OCI-LY1 (cell line): Measurements from ENCODE around the gene SFT2D1.
"Not testable (repeated sequence)": the region's sequence is repeated elsewhere in the genome, so short reads cannot be mapped to it uniquely, and the experiment has no call there.

Source experiments
- H2AFZ ChIP-seq: fragments of 200-600 bp; sonication (generic), shearing (Covaris generic); 2 replicates; pipeline ENCODE4 v1.6.0; 2014; ENCODE audit warnings: antibody characterized with exemption, mild to moderate bottlenecking, low read length
- H3F3A ChIP-seq: fragments of 200-600 bp; sonication (generic), shearing (Covaris generic); 2 replicates; pipeline ENCODE4 v1.6.0; 2014; ENCODE audit warnings: mild to moderate bottlenecking, antibody characterized with exemption, low read length, moderate library complexity; ENCODE audit not compliant: insufficient read depth
- H3K27ac ChIP-seq: fragments of 200-600 bp; sonication (generic); 2 replicates; pipeline ENCODE4 v1.5.1; 2014; ENCODE audit warnings: low read length, mixed run types, mild to moderate bottlenecking, low read depth; ENCODE audit not compliant: poor library complexity, severe bottlenecking
- H3K27me3 ChIP-seq: fragments of 200-600 bp; sonication (generic); 2 replicates; pipeline ENCODE4 v1.6.0; 2014; ENCODE audit warnings: antibody characterized with exemption, mild to moderate bottlenecking, low read length, moderate library complexity; ENCODE audit not compliant: insufficient read depth
- H3K36me3 ChIP-seq: fragments of 200-600 bp; sonication (generic); 2 replicates; pipeline ENCODE4 v1.6.1; 2014; ENCODE audit warnings: mild to moderate bottlenecking, antibody characterized with exemption, low read length, moderate library complexity, mixed read lengths; ENCODE audit not compliant: insufficient read depth
- H3K4me1 ChIP-seq: fragments of 200-600 bp; sonication (generic); 2 replicates; pipeline ENCODE4 v1.5.1; 2014; ENCODE audit warnings: mild to moderate bottlenecking, low read length, moderate library complexity; ENCODE audit not compliant: insufficient read depth, severe bottlenecking
- H3K4me2 ChIP-seq: fragments of 200-600 bp; sonication (generic), shearing (Covaris generic); 2 replicates; pipeline ENCODE4 v1.6.1; 2014; ENCODE audit warnings: low read length
- H3K4me3 ChIP-seq: fragments of 200-600 bp; sonication (generic); 2 replicates; pipeline ENCODE4 v1.5.1; 2014; ENCODE audit warnings: low read length, low read depth, mild to moderate bottlenecking, mixed read lengths; ENCODE audit not compliant: poor library complexity, severe bottlenecking
- H3K79me2 ChIP-seq: fragments of 200-600 bp; shearing (Covaris generic); 2 replicates; pipeline ENCODE4 v1.6.1; 2016; ENCODE audit warnings: mixed run types, low read length, mixed read lengths; ENCODE audit not compliant: insufficient read depth
- H3K9ac ChIP-seq: fragments of 200-600 bp; sonication (generic), shearing (Covaris generic); 2 replicates; pipeline ENCODE4 v1.6.1; 2014; ENCODE audit warnings: mild to moderate bottlenecking, low read length, mixed read lengths
- H3K9me2 ChIP-seq: fragments of 200-600 bp; sonication (generic), shearing (Covaris generic); 2 replicates; pipeline ENCODE4 v1.6.1; 2014; ENCODE audit warnings: low read depth, mild to moderate bottlenecking, low read length, mixed read lengths
- H3K9me3 ChIP-seq: fragments of 200-600 bp; shearing (Covaris generic); 2 replicates; pipeline ENCODE4 v1.6.1; 2014; ENCODE audit warnings: low read length, mixed read lengths
- H4K20me1 ChIP-seq: fragments of 200-600 bp; sonication (generic), shearing (Covaris generic); 2 replicates; pipeline ENCODE4 v1.6.0; 2016; ENCODE audit warnings: mild to moderate bottlenecking, low read length; ENCODE audit not compliant: insufficient read depth
- CTCF ChIP-seq: fragments of 200-600 bp; sonication (generic), shearing (Covaris generic); IDR thresholded peaks from 2 replicates; pipeline ENCODE4 v1.5.1; 2017; ENCODE audit warnings: mild to moderate bottlenecking, antibody characterized with exemption, low read length, moderate library complexity, mixed read lengths
- EZH2 ChIP-seq: fragments of 200-600 bp; sonication (generic), shearing (Covaris generic); IDR thresholded peaks from 2 replicates; pipeline ENCODE4 v1.8.0; 2017; ENCODE audit warnings: borderline replicate concordance, mixed run types, mild to moderate bottlenecking, antibody characterized with exemption, low read length, moderate library complexity, mixed read lengths

The SFT2D1 gene

DNA sequence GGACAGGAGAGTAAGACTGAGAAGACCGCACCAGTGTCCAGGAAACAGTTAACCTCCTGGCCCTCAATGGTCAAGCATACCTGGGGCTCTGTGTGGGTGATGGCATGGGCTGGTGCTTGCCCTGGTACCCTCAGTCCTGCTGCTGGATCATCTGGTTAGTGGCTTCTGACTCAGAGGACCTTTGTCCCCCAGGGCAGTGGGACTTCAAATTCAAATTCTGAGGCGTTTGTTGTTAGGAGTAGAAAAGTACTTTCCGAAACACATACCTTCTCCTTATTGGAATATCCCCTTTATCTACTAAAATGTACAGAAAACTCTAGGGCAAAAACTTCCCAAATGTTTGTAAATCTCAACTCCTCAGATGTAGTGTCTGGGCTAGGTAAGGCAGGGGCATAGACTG is 4.1 kb upstream of the SFT2D1 start:
- Histone ChIP-seq H3K4me2 (no peak overlapping the region), H3K4me3 (no peak overlapping the region), H3K9ac (no peak overlapping the region), H3K27ac (no peak overlapping the region), H3K4me1 (peaks cover 12% of the 10 kb centered on the region), H4K20me1 (no peaks in the 10 kb centered on the region), H2AFZ (no peak overlapping the region), H3K9me2 (no peaks in the 10 kb centered on the region), H3K27me3 (0 out of 2 replicates have a peak, but pooled peaks cover 4% of the 10 kb centered on the region), H3F3A (no peaks in the 10 kb centered on the region), H3K9me3 (no peaks in the 10 kb centered on the region; the same call in 1 of the 2 replicates), H3K36me3 (no peaks in the 10 kb centered on the region), H3K79me2 (peaks cover 8% of the 10 kb centered on the region)
- no peak for TF ChIP-seq EZH2
- no peak for TF ChIP-seq CTCF

- not testable (repeated sequence) for H3K9me3 ChIP-seq, H3F3A ChIP-seq, H4K20me1 ChIP-seq, H3K27me3 ChIP-seq, H3K36me3 ChIP-seq, H3K4me3 ChIP-seq, H3K27ac ChIP-seq, H2AFZ ChIP-seq, H3K4me2 ChIP-seq, H3K9me2 ChIP-seq, H3K9ac ChIP-seq
- Histone ChIP-seq H3K4me1 (peaks cover 20% of the 10 kb centered on the region), H3K79me2 (peaks cover 15% of the 10 kb centered on the region)
These were observed 3.3 kb upstream of the SFT2D1 start for GRCh38 chr6:166345672-166346071.

DNA sequence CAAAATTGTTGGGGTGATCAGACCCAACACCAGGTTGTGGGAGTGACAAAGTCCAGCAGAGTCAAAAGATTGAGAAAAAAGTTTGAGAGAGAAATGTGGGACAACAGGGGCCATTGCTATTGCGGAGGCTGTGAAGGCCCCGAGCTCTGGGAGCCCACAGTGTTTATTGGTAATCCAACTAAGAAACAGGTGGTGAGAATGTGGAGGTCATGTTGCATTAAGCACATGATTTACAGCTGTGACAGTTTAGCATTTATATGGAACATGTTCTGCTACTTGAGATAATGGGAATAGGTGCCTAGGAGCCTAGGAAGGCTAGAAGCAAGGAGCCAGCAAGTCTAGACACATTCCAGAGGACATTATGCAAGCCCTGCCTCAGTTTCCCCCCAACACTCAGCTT is 2.6 kb upstream of the SFT2D1 start:
- not testable (repeated sequence) for H3K4me3 ChIP-seq

DNA sequence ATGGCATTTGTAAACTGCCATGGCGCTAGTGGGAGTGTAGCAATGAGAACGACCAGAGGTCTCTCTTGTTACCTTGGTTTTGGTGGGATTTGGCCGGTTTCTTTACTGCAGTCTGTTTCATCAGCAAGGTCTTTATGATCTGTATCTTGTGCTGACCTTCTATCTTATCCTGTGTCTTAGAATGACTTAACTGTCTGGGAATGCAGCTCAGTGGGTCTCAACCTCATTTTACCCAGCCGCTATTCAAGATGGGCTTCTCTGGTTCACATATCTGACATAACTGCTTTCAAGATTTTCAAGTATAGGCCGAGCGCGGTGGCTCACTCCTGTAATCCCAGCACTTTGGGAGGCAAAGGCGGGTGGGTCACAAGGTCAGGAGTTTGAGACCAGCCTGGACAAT is 1.9 kb upstream of the SFT2D1 start:
- no peak overlapping the region for H3K4me3 ChIP-seq
- 0 out of 2 replicates have a peak, but pooled peaks cover under 1% of the 10 kb centered on the region for H3K27me3 ChIP-seq
- TF ChIP-seq EZH2 = no peak
- no peaks in the 10 kb centered on the region for H4K20me1 ChIP-seq
- H3F3A ChIP-seq = no peaks in the 10 kb centered on the region
- H3K4me1 ChIP-seq = peaks cover 29% of the 10 kb centered on the region
- H2AFZ ChIP-seq = no peak overlapping the region
- no peaks in the 10 kb centered on the region for H3K9me2 ChIP-seq
- H3K27ac ChIP-seq = no peak overlapping the region
- H3K36me3 ChIP-seq = peaks cover 4% of the 10 kb centered on the region; the same call in 1 of the 2 replicates
- H3K9ac ChIP-seq = no peak overlapping the region
- no peak overlapping the region for H3K4me2 ChIP-seq
- no peaks in the 10 kb centered on the region for H3K9me3 ChIP-seq
- H3K79me2 ChIP-seq = peaks cover 25% of the 10 kb centered on the region

More for the DNA sequence above, 2.6 kb upstream of the SFT2D1 start:
- not testable (repeated sequence) for H3K36me3 ChIP-seq, H3F3A ChIP-seq, H3K27ac ChIP-seq, H3K9me2 ChIP-seq, H3K4me2 ChIP-seq, H3K9me3 ChIP-seq, H3K9ac ChIP-seq, H3K27me3 ChIP-seq, H2AFZ ChIP-seq, H4K20me1 ChIP-seq
- Histone ChIP-seq H3K79me2 (peaks cover 22% of the 10 kb centered on the region), H3K4me1 (peaks cover 27% of the 10 kb centered on the region)

DNA sequence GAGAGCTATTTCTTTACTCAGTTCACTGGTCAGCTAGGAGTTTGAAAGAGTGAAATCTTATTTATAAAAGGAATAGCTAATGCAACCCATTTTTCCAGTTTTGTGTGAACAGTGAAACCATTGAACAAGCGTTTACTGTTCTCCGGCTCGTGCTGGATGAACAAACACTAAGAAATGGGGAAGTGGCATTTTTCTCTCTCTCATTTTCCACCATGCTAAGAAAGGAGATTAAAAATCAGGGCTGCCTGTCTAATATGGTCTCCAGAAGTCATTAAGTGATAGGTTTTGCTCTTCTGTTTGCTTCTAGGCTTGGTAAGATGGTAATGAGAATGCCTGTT is 774 bp upstream of the SFT2D1 start:
- Histone ChIP-seq H3K4me2 (peak overlapping the region; percentile 89), H2AFZ (no peak overlapping the region), H3K9me2 (no peaks in the 10 kb centered on the region), H3K27me3 (no peaks in the 10 kb centered on the region), H3K9ac (peak overlapping the region; percentile 92), H3K9me3 (no peaks in the 10 kb centered on the region), H3K4me3 (peak overlapping the region; percentile 95), H3K4me1 (peaks cover 32% of the 10 kb centered on the region), H3K27ac (peak overlapping the region; percentile 35), H4K20me1 (no peaks in the 10 kb centered on the region), H3F3A (no peaks in the 10 kb centered on the region), H3K79me2 (peaks cover 25% of the 10 kb centered on the region), H3K36me3 (peaks cover 5% of the 10 kb centered on the region; the same call in 1 of the 2 replicates)
- TF ChIP-seq CTCF (no peak), EZH2 (no peak)
